Measurements from ENCODE around the gene CBLC.

CBLC gene, protein sequence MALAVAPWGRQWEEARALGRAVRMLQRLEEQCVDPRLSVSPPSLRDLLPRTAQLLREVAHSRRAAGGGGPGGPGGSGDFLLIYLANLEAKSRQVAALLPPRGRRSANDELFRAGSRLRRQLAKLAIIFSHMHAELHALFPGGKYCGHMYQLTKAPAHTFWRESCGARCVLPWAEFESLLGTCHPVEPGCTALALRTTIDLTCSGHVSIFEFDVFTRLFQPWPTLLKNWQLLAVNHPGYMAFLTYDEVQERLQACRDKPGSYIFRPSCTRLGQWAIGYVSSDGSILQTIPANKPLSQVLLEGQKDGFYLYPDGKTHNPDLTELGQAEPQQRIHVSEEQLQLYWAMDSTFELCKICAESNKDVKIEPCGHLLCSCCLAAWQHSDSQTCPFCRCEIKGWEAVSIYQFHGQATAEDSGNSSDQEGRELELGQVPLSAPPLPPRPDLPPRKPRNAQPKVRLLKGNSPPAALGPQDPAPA

DNA sequence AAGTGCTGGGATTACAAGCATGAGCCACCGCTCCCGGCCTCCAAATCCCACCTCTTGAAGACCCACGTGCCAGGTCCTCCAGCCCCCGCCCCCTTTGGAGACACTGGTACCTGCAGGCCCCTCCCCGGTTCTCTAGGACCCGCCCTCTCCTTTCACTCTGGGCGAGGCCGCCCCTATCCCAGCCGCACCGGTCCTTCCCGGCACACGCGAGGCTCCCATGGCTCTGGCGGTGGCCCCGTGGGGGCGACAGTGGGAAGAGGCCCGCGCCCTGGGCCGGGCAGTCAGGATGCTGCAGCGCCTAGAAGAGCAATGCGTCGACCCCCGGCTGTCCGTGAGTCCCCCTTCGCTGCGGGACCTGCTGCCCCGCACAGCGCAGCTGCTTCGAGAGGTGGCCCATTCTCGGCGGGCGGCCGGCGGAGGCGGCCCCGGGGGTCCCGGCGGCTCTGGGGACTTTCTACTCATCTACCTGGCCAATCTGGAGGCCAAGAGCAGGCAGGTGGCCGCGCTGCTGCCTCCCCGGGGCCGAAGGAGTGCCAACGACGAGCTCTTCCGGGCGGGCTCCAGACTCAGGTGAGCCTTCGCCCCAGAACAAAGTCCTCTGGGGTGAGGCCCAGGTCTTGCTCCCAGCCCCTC, at the start of gene CBLC:
Gene CBLC (plus strand): TSS at position 176 of the 633 bp plus-strand sequence. CDS start 42 bp downstream, at position 218.
- no peak for DNase-seq

DNA sequence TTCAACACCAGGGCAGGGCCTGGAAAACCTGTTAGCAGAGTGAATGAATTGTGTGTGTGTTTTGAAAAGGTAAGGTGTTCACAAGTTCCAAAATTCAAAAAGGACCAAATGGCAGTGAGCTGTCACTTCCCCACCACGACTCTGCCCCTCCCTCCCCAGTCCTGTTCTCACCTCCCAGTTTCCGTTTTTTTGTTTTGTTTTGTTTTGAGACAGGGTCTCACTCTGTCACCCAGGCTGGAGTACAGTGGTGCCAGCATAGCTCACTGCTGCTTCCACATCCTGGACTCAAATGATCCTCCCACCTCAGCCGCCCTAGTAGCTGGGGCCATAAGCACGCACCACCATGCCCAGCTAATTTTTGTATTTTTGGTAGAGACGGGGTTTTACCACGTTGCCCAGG, 49.5 kb upstream of the CBLC start:
- DNase-seq, result no peak

DNA sequence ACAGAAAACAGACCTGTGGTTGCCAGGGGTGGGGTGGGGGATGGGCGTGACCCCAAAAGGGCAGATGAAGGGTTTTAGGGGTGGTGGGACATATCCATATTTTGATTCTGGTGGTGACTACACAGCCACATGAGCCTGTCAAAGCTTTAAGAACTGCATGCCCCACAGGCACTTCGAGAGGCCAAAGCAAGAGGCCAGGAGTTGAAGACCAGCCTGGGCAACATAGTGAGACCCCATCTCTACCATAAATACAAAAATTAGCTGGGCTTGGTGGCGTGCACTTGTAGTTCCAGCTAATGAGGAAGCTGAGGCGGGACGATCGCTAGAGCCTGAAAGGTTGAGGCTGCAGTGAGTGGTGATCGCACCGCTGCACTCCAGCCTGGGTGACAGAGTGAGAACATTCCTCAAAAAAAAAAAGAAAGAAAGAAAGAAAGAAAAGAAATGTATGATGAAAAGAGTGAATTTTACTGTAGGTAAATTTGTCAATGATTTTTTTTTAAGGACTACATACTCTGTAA, 48.1 kb upstream of the CBLC start:
- DNase-seq, result no peak

DNA sequence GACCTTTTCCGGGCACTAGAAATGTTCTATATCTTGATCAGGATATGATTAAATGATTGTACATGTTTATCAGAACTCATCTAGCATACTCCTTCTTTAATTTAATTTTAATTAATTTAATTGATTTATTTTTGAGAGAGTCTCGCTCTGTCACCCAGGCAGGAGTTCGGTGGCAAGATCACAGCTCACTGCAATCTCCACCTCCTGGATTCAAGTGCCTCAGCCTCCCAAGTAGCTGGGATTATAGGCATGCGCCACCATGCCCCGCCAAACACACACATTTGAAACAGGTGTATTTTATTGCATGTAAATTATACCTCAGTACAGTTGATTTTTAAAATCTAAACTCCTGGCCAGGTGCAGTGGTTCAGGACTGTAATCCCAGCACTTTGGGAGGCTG, 46.6 kb upstream of the CBLC start:
- DNase-seq, result no peak

DNA sequence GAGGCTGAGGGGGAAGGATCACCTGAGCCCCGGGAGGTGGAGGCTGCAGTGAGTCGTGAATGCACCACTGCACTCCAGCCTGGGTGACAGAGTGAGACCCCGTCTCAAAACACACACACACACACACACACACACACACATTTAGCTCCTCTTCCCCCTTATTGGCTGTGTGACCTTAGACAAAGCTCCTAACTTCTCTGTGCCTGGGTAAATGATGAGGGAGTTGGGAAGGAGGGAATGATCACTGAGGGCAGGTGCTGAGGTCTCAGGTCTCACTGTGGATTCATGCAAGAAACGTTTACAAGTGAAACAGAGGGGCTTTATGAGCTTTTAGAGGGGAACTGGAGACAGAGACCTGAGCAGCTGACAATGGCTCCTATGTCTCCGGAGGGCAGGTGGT, 46.1 kb upstream of the CBLC start:
- no peak for DNase-seq

DNA sequence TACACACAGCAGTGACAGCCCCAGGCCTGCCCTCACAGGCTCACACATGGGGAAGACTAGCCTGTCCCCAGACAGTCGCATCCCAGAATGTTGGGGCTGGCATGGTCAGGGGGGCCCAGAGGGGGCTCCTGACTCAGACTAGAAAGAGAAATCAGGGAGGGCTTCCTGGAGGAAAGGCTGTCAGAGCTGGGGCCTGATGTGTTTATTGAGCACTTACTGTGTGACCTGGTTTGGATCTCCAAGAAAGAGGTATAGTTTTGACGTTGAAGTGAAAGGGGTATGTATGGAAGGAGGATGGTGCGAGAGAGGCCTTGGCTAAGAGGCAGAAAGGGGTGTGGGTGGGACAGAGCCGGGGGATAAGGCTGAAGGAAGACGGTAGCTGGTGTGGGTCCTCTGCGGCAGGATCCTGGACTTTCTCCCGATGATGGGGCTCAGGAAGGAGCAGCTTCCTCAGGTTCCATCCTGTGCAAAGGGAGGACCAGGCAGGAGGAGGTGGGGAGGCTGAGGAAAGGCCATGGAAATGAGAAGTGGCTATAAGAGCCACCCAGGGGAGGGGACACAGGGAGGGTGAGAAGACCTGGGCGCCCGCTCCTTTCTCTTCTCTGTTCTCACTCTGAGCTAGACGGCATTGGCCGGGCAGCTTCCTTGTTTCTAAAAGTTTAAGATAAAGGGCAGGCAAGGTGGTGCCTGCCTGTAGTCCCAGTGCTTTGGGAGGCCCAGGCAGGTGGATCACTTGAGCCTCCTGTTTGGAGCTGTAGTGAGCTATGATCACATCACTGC, 45.3 kb upstream of the CBLC start:
- no peak for DNase-seq

DNA sequence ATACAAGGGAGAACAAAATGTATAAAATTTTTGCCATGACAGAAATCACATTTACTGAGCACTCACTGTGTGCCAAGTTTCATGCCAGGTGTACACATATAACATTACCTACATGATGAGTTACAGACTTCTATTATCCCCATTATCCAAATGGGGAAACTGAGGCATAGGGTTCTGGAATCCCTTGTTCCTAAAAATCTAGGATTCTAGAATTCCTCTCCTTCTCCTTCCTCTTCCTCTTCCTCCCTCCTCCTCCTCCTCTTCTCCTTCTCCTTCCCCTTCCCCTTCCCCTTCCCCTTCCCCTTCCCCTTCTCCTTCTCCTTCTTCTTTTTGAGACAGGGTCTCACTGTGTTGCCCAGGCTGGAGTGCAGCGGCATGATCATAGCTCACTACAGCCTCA, 43.3 kb upstream of the CBLC start:
- DNase-seq, result no peak

DNA sequence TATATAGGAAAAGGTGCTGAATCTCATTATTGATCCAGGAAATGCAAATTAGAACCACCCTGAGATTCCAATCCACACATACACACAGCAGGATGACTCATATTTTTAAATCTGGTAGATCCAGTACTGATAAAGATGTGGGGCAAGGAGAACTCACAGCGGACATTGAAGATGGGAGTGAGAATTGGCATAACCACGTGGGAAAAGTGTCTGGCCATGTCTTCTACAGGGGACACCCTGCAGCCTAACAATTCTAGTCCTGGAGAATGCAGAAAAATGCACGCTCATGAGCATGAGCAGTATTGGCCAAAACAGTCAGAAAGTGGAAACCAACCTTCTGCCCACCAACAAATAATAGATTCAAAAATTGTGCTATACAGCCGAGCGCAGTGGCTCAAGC, 42.7 kb upstream of the CBLC start:
- no peak for DNase-seq

DNA sequence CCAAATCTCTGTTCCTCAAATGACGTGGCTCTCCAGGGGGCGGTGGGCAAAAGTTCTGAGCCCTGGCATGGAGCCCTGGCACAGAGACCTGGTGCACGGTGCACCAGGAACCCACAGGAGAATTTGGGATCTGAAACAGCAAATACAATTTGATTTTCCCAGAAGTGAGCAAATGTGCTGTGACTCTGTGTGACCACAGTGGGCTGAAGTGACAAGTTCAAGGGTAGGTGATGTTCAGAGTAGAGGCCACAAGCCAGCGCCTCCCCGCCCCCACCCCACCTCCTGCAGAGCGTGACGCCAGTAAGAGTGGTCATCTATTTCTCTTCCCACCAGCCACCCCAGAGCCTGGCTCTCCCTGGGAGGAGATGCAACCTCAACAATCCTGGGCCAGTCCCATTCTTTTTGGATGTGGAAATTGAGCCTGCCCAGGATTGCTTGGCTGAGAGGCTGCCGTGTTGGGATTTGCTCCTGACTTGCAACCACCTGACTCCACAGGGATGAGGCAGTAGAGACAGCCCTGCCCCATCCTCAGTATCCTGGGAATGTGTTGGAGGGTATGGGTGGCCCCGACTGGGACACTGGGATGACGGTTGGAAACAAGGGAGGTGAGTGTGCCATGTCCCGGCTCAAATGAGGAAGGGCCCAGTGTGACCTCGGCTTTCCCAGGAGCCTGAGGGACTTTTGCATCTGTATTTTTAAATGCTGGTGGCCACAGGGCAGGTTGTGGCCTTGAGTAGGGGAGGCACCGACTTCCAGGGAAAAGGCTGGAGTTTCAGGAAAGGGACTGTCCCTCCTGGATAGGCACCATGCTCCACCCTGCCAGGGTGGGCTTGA, 40.2 kb upstream of the CBLC start:
- DNase-seq, result no peak

DNA sequence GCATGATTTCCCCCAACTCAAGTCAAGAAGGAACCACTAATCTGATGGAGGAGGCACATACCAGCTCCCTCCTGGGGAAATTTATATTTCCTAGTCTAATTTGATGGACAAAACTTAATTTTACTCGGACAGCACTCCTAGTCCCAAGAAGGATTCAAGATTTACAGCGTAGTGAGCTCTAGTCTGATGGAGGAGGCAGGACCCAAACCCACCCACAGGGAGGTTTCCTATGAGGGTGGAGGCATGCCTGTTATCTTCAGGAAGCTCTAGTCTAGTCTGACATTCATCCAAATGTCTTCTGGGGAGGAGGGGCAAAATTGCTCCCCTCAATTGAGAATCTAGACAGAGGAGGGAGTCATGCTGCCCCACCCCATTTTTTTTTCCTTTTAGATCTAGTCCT, 39.6 kb upstream of the CBLC start:
- DNase-seq, result no peak

DNA sequence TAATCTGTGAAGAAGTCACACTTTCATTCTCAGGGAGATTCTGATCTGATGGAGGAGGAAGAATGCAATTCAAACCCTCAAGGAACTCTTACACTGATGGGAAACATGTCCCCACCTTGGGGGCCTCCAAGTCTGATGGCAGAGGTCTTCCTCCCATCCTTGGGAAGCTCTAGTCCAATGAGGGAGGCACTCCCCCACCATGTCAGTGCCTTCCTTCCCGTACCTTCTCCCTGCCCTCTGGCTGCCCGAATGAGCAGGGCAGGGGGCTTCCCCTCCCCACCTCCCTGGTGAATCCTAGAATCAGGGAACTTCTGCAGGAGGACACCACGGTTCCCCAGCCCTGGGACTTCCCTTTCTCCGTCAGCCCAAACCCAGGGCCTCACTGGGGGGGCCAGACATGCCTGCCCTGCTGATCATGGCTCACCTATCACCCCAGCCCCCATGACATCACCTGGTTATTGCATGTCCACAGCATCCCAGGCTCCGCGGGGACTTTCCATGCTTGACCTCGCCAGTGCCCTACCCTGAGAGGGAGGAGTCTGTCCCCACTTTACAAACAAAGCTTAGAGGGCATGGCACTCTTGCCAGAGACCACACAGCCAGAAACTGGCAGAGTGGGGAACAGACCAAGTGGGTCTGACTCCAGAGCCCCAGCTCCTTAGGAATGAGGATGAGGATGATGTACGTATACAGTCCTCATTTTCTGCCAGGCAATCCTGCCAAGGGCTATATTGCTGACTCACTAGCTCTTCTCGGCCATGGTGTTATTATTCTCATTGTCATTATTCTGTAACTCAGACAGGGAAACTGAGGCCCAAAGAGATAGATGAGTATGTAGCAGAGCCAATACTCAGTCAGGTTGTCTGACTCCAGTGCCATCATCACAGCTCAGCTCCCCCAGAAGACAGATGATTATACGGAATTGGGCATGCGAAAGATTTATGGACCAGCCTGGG, 38.8 kb upstream of the CBLC start:
- no peak for DNase-seq

DNA sequence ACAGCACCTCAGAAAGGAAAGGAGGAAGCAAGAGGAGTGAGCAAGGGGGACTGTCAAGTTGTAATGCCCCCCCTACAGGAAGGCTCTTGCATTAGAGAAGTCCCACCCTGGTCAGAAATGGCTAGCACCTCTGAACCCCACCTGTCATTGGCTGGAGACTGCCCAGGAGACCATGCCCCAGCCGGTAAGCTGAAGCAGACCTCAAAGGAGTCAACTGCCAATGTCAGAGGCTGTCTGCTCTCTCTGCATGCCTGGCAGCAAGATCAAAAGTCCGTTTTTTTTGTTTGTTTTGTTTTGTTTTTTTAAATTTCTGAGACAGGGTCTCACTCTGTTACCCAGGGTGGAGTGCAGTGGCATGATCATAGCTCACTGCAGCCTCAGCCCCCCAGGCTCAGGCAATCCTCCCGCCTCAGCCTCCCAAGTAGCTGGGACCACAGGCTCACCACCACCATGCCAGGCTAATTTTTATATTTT, 37.3 kb upstream of the CBLC start:
- no peak for DNase-seq

DNA sequence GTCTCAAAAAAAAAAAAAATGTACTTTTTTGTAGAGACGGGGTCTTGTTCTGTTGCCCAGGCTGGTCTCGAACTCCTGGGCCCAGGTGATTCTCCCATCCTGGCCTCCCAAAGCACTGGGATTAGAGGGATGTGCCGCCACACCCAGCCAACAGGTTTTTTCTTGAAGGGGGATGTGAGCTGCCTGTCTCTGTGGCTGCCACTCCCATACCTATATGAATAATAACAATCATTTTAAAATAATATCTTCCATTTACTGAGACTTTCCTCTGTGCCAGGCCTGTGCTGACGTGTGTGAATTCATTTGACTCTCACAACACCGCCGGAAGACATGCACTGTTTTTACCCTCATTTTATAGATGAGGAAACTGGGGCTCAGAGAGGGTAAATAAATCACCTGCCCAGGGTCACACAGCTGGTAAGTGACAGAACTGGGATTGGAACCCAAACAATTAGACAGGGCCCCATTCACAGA, 36.4 kb upstream of the CBLC start:
- DNase-seq, result no peak

DNA sequence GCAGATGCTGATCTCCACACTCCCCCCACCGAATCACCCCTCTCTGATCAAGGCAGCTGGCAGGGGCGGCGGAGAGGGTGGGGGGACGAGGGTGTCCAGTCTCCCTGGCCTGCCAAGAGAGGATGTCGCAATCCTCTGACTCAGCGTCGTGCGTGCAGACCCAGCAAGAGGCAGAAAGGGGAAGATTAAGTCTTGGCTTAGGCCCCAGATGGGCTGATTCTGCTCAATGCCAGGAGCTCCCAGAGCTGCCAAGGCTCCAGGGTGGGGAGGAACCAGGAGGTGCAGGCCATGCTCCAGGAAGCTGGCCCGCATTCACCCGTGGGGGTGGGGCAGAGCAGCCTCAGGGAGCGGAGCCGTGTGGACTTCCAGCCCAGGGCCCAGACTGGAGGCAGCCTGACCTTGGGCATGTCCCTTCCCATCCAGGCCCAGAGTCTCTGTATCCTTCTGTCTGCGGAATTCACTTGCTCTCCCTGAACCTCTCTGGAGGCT, 35.8 kb upstream of the CBLC start:
- DNase-seq, result no peak

DNA sequence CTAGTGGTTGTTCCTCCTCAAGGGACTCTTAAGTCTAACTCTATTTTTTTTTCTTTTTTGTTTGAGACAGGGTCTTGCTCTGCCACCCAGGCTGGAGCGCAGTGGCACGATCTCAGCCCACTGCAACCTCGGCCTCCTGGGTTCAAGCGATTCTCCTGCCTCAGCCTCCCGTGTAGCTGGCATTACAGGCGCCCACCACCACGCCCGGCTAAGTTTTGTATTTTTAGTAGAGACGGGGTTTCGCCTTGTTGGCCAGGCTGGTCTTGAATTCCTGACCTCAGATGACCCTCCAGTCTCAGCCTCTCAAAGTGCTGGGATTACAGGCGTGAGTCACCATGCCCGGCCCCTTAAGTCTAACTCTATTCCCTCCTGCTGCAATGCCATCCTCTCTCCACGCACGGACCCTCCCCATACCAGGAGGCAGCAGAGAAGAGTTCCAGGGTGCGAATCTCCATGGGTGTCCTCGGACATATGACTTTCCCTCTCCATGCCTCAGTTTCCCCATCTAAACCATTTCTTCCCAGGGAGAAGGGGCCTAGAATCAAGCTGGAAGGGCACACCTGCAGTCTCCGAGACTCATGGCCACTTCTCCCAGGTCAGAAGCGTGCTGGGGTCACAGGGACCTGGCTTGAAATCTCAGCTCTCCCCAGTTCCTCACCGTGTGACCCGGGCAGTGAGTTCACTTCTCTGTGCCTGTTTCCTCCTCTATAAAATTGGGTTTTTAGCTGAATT, 35.2 kb upstream of the CBLC start:
- no peak for DNase-seq

DNA sequence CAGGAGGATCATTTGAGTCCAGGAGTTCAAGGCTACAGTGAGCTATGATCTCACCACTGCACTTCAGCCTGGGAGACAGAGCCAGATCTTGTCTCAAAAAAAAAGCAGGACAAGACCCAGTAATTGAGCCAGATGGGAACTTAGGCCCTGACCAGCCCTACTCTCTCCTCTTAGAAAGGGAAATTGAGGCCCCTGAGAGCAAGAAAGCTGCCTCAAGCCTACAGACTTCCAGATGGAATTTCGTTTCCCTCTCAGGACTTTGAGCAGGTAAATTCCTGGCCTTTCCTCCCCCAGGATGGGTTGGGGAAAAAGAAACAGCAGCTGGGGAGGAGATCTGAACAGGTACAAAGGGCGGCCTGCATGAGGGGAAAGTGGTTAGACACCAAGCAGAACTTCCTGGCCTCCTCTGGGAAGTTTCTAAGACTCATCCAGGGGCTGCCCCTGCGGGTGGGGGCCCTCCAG, 32.8 kb upstream of the CBLC start:
- DNase-seq, result no peak

DNA sequence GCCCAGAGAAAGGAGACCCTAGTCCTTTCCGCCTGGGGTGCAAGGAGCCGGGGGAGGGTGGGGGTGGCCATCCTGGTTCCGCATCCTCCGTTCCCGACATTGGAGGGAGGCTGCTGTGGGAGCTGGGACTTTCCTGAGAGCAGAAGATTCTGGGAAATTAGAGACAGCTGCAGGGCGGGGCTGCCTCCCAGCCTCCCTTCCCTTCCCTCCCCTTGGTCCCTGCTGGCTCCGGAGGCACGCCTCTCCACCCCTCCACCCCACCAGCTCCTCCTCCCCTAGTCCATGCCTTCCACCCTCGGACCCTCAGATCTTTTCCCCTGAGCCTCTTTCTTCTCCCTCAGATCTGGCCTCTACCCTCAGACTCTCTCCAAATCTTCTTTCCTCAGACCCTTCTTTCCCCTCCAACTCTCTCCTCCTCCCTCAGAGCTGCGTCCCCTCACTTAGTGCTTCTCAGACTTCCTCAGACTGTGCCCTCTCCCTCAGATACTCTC, 32.3 kb upstream of the CBLC start:
- DNase-seq, result no peak

DNA sequence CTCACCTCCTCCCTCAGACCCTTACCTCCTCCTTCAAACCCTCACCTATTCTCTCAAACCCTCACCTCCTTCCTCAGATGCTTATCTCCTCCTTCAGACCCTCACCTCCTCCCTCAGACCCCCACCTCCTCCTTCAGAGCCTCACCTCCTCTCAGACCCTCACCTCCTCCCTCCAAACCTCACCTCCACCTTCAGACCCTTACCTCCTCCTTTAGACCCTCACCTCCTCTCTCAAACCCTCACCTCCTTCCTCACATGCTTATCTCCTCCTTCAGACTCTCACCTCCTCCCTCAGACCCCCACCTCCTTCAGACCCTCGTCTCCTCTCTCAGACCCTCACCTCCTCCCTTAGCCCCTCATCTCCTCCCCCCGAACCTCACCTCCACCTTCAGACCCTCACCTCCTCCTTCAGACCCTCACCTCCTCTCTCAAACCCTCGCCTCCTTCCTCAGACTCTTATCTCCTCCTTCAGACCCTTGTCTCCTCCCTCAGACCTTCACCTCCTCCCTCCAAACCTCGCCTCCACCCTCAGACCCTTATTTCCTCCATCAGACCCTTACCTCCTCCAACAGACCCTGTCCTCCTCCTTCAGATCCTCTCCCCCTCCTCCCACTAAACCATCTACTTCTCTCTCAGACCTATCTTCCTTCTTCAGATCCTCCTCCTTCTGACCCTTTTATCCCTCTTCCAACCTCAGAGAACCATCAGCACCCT, 31.6 kb upstream of the CBLC start:
- DNase-seq, result no peak

DNA sequence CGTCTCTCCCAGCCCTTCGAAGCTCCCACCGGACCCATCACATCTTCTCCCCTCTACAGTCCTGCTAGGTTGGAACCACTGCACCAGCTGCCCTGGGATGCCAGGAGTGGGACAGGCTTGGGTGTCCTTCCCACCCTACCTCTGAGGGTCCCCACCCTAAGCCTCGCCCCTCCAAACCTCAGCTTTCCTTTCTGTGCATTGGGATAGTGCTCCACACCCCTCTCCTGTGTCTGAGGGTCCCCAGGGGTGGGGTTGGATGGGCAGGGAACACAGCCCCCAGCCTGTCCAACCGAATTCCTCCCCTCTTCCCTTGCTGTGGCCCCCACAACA, 31.1 kb upstream of the CBLC start:
- DNase-seq, result no peak
